ENCODE data around the gene SLC35F6.

- TF ChIP-seq CTCF (IDR thresholded peaks at IDR 0.05) (no peak), POLR2A (IDR thresholded peaks at IDR 0.05) (no peak)
Measured at GRCh38 chr2:26818972-26819371, 54.9 kb downstream of the SLC35F6 start.

Data from ovary (tissue), 3 donors.